HepG2 (cell line): Measurements from ENCODE around the gene ABCA8. TPM values are rescaled to one million over a fixed set of nuclear protein-coding genes. Genes with fewer than 3 reads are reported as not detected.

Source experiments
- ATAC-seq: fragments of 200-7000 bp; cut with Tn5 transposase; 3 replicates; pipeline ENCODE4 v1.9.1; 2020; ENCODE audit warnings: mild to moderate bottlenecking, moderate library complexity
- BruUV-seq: library from RNA; stranded (reverse); fragments of 400-500 nt; replicated peaks from 2 replicates; lab custom pipeline; 2021; lab: Mats Ljungman, UMichigan
- CTCF ChIA-PET: fragments of 300-600 bp; formaldehyde crosslinking; extraction: SDS; loops from one replicate; lab custom pipeline; 2021; ENCODE audit warnings: low total read pairs, inconsistent platforms, low intra/inter-chr PET ratio; lab: Yijun Ruan, JAX
- POLR2A ChIA-PET: fragments of 350-600 bp; sonication (Branson Sonifier 250); formaldehyde crosslinking; loops from one replicate; lab custom pipeline; 2020; ENCODE audit warnings: antibody characterized with exemption, inconsistent platforms; lab: Yijun Ruan, JAX
- DNase-seq: peaks from one replicate; pipeline ENCODE4 v3.0.0-alpha.2; 2015; ENCODE audit warnings: low spot score
- FAIRE-seq: peaks from 3 replicates; lab custom pipeline; 2011; peaks lifted over from hg19 to GRCh38; lab: Jason Lieb, UNC
- H2AFZ ChIP-seq: one replicate; pipeline ENCODE4 v1.6.1; 2011; ENCODE audit warnings: low read length, inconsistent platforms
- H3K27ac ChIP-seq: fragments of 300-600 bp; 3 replicates; pipeline ENCODE4 v1.8.0; 2011; ENCODE audit warnings: mixed run types, mild to moderate bottlenecking, mixed read lengths, low read length, inconsistent platforms; ENCODE audit not compliant: insufficient read depth; ENCODE audit errors: extremely low read length
- H3K27me3 ChIP-seq, 2 experiments: fragments of 200-600 bp in 1 of 2; 2 replicates in 1 of 2; 3 replicates in 1 of 2; pipeline versions ENCODE4 v1.6.0 to v1.8.0; 2011; ENCODE audit warnings: low read length in 2 of 2, mild to moderate bottlenecking in 2 of 2, moderate library complexity in 2 of 2, inconsistent platforms in 1 of 2; ENCODE audit not compliant: insufficient read depth in 2 of 2, control insufficient read depth in 1 of 2
- H3K36me3 ChIP-seq, 2 experiments: fragments of 200-600 bp in 1 of 2; replicated peaks in 1 of 2; 2 replicates in 1 of 2; 3 replicates in 1 of 2; pipeline versions ENCODE4 v1.5.1 to v1.8.0; 2011; ENCODE audit warnings: low read length in 2 of 2, inconsistent platforms in 1 of 2; ENCODE audit not compliant: insufficient read depth in 2 of 2, control insufficient read depth in 1 of 2
- H3K4me1 ChIP-seq: 2 replicates; pipeline ENCODE4 v1.5.1; 2012; ENCODE audit warnings: low read length, inconsistent platforms; ENCODE audit not compliant: insufficient read depth
- H3K4me2 ChIP-seq: 2 replicates; pipeline ENCODE4 v1.6.0; 2011; ENCODE audit warnings: low read depth, low read length, inconsistent platforms
- H3K4me3 ChIP-seq, 3 experiments: fragments of 200-600 bp in 1 of 3; sonication (generic), shearing (Covaris generic) in 1 of 3; replicated peaks in 1 of 3; 2 replicates each; pipeline ENCODE4 v1.5.1; 2011 to 2016; ENCODE audit warnings: low read length in 3 of 3, inconsistent platforms in 2 of 3, low read depth in 2 of 3, mild to moderate bottlenecking in 2 of 3, control low read depth in 1 of 3, mixed read lengths in 1 of 3; ENCODE audit not compliant: insufficient read depth in 1 of 3
- H3K79me2 ChIP-seq: one replicate; pipeline ENCODE4 v1.6.1; 2011; ENCODE audit warnings: low read length, inconsistent platforms; ENCODE audit not compliant: insufficient read depth
- H3K9ac ChIP-seq: 2 replicates; pipeline ENCODE4 v1.6.0; 2011; ENCODE audit warnings: mild to moderate bottlenecking, low read depth, low read length, inconsistent platforms; ENCODE audit not compliant: insufficient read depth
- H3K9me3 ChIP-seq: 2 replicates; pipeline ENCODE4 v1.5.1; 2012; ENCODE audit warnings: mild to moderate bottlenecking, low read length
- H4K20me1 ChIP-seq: 2 replicates; pipeline ENCODE4 v1.6.0; 2011; ENCODE audit warnings: inconsistent platforms, mild to moderate bottlenecking, low read length, moderate library complexity; ENCODE audit not compliant: insufficient read depth
- CBX2 ChIP-seq, 2 experiments: fragments of 200-600 bp in 1 of 2; sonication (generic); formaldehyde crosslinking in 1 of 2; IDR thresholded peaks; 2 replicates each; pipeline versions ENCODE4 v1.7.0 to v1.8.1; 2018 to 2022; ENCODE audit warnings: low read depth in 2 of 2, low read length in 1 of 2, mild to moderate bottlenecking in 1 of 2, missing genetic modification reagents in 1 of 2
- GATA4 ChIP-seq: sonication (generic); IDR thresholded peaks from 2 replicates; pipeline ENCODE4 v1.6.1; 2016; ENCODE audit warnings: antibody characterized with exemption, low read depth, borderline replicate concordance
- SMYD3 ChIP-seq: sonication (generic); formaldehyde crosslinking; IDR thresholded peaks from 2 replicates; pipeline ENCODE4 v1.8.1; 2023; ENCODE audit warnings: mild to moderate bottlenecking, missing genetic modification reagents
- YY1 ChIP-seq: IDR thresholded peaks from 2 replicates; pipeline ENCODE4 v1.6.1; 2011; ENCODE audit warnings: low read length, low read depth, moderate library complexity, mild to moderate bottlenecking; ENCODE audit not compliant: insufficient read depth, insufficient replicate concordance
- ZNF260 ChIP-seq: sonication (generic); formaldehyde crosslinking; IDR thresholded peaks from 2 replicates; pipeline ENCODE4 v1.4.0; 2020; ENCODE audit warnings: missing genetic modification reagents, low read depth, mild to moderate bottlenecking, borderline replicate concordance
- WGBS: methylation state at CpG from one replicate; pipeline ENCODE4 v1.1.6; 2017; ENCODE audit warnings: low lambda C conversion rate; 5-methylcytosine and 5-hydroxymethylcytosine counted together
- in situ Hi-C: cut with HindIII; loops from 2 replicates; pipeline ENCODE4 v1.10.0; 2017; ENCODE audit warnings: low pct_unique_long_range_greater_than_20kb; ENCODE audit not compliant: extremely low pct_ligation_motif_present
- intact Hi-C: fragments of 100-400 bp; cut with micrococcal nuclease; formaldehyde crosslinking; loops from one replicate; pipeline ENCODE4 v1.10.0; 2022; ENCODE audit not compliant: unreplicated experiment
- polyA plus RNA-seq, 8 experiments: library from polyadenylated mRNA; depleted of rRNA in 3 of 8; stranded (reverse) in 7 of 8; unstranded in 1 of 8; fragments of >200 nt; fragmentation: Illumina TruSeq in 4 of 8; extraction: Trizol in 4 of 8; gene quantifications; 2 replicates each; pipeline versions ENCODE4 v1.2.1 to v1.2.3, GENCODE V29; 2011 to 2016; ENCODE audit warnings: low read depth in 4 of 8, missing spikeins in 1 of 8, mixed read lengths in 1 of 8; ENCODE audit not compliant: insufficient read depth in 1 of 8
- total RNA-seq, 5 experiments: library from RNA; depleted of rRNA; stranded (reverse); fragments of >200 nt; fragmentation: Illumina TruSeq; extraction: Trizol; gene quantifications; 2 replicates each; pipeline ENCODE4 v1.2.3, GENCODE V29; 2016; ENCODE audit warnings: low read depth in 1 of 5
- TF ChIP-seq, protein P1 (sequence below): sonication (generic); formaldehyde crosslinking; IDR thresholded peaks from 2 replicates; pipeline ENCODE4 v1.4.0; 2020; ENCODE audit warnings: missing genetic modification reagents
- TF ChIP-seq, protein P2 (sequence below): IDR thresholded peaks from 2 replicates; pipeline ENCODE4 v1.6.1; 2016; ENCODE audit warnings: low read depth, missing genetic modification reagents, missing compliant biosample characterization
- TF ChIP-seq, protein P3 (sequence below): sonication (generic); formaldehyde crosslinking; IDR thresholded peaks from 2 replicates; pipeline ENCODE4 v1.5.0; 2020; ENCODE audit warnings: mild to moderate bottlenecking, missing genetic modification reagents, moderate library complexity
- TF ChIP-seq, protein P4 (sequence below): sonication (generic); formaldehyde crosslinking; IDR thresholded peaks from 2 replicates; pipeline ENCODE4 v1.5.1; 2020; ENCODE audit warnings: missing genetic modification reagents, mild to moderate bottlenecking, borderline replicate concordance
- TF ChIP-seq, protein P5 (sequence below): IDR thresholded peaks from 2 replicates; pipeline ENCODE4 v1.6.1; 2016; ENCODE audit warnings: low read depth, control low read depth

ABCA8 gene
- total and polyA plus RNA-seq, 2 of the 13 experiments (the other 11 are each of a cell fraction or from before 2014, with no cell fraction given), result 0.05 to 0.18 TPM

DNA sequence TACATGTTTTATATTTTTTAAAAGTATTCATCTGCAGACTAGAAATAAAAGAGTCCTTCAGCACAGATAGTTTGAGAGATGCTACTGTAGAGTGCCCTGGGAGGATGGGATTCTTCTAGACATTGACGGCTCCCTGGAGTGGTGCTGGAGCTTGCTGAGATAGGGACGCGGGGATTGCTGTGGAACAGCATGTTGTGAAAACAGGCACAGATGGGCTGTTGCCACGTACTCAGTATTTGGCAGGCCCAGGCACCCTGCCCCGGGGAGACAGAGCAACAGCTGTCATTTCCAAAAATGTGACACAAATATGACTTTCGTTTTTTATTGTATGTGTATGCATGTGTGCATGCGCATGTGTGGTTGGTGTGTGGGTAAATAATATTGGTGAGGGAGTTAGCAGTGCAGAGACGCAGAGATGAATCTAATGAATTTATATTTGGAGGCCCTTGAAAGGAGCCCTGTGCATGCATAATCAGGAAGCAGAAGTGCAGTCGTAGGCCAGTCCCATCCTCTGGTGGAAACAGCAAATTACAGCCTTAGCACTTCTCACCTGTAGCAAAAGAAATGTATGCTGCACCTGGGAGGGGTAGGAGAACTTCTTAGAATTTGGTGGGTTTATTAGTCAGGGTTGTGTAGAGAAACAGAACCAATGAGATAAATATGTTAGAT is 6.2 kb upstream of the ABCA8 start:
- H3K27me3 ChIP-seq, result no peaks in the 10 kb centered on the region
- H3K4me3 ChIP-seq, result no peak overlapping the region; a peak in 1 of 6 replicates
- no peak overlapping the region for H3K9ac ChIP-seq
- DNase-seq (no peak), ATAC-seq (peak; percentile 71), FAIRE-seq (no peak)
- CTCF ChIA-PET, result no interaction called here
- no TSS peak for BruUV-seq
- in situ Hi-C loops, result no loop called here
- no peaks in the 10 kb centered on the region for H3K79me2 ChIP-seq
- no peaks in the 10 kb centered on the region for H4K20me1 ChIP-seq
- H3K4me1 ChIP-seq, result peaks cover 10% of the 10 kb centered on the region
- peak overlapping the region; percentile 62 for H3K4me2 ChIP-seq
- intact Hi-C loops, result no loop called here
- no peak overlapping the region for H3K27ac ChIP-seq
- POLR2A ChIA-PET, result interaction anchor here (1.2 kb wide), 1 partner anchor 12 kb away, joined by 3 read pairs; no protein-coding TSS in a partner anchor
- no peaks in the 10 kb centered on the region for H3K9me3 ChIP-seq
- no peak overlapping the region for H2AFZ ChIP-seq
- WGBS, result 28% methylated on average over 9 of the region's 9 CpGs
- no peaks in the 10 kb centered on the region for H3K36me3 ChIP-seq
- TF ChIP-seq YY1 (no peak), ZNF260 (CRISPR knock-in tag) (no peak), CBX2 (IDR thresholded peaks at IDR 0.05; ENCODE audit: low read depth, low read length) (no peak), CBX2 (CRISPR knock-in tag; IDR thresholded peaks at IDR 0.05; ENCODE audit: low read depth) (no peak), GATA4 (no peak), SMYD3 (0 out of 2 replicates have a peak, but pooled peaks have one; percentile 24)
- TF ChIP-seq, protein P1, sequence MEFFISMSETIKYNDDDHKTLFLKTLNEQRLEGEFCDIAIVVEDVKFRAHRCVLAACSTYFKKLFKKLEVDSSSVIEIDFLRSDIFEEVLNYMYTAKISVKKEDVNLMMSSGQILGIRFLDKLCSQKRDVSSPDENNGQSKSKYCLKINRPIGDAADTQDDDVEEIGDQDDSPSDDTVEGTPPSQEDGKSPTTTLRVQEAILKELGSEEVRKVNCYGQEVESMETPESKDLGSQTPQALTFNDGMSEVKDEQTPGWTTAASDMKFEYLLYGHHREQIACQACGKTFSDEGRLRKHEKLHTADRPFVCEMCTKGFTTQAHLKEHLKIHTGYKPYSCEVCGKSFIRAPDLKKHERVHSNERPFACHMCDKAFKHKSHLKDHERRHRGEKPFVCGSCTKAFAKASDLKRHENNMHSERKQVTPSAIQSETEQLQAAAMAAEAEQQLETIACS (CRISPR knock-in tag), result no peak
- TF ChIP-seq, protein P2, sequence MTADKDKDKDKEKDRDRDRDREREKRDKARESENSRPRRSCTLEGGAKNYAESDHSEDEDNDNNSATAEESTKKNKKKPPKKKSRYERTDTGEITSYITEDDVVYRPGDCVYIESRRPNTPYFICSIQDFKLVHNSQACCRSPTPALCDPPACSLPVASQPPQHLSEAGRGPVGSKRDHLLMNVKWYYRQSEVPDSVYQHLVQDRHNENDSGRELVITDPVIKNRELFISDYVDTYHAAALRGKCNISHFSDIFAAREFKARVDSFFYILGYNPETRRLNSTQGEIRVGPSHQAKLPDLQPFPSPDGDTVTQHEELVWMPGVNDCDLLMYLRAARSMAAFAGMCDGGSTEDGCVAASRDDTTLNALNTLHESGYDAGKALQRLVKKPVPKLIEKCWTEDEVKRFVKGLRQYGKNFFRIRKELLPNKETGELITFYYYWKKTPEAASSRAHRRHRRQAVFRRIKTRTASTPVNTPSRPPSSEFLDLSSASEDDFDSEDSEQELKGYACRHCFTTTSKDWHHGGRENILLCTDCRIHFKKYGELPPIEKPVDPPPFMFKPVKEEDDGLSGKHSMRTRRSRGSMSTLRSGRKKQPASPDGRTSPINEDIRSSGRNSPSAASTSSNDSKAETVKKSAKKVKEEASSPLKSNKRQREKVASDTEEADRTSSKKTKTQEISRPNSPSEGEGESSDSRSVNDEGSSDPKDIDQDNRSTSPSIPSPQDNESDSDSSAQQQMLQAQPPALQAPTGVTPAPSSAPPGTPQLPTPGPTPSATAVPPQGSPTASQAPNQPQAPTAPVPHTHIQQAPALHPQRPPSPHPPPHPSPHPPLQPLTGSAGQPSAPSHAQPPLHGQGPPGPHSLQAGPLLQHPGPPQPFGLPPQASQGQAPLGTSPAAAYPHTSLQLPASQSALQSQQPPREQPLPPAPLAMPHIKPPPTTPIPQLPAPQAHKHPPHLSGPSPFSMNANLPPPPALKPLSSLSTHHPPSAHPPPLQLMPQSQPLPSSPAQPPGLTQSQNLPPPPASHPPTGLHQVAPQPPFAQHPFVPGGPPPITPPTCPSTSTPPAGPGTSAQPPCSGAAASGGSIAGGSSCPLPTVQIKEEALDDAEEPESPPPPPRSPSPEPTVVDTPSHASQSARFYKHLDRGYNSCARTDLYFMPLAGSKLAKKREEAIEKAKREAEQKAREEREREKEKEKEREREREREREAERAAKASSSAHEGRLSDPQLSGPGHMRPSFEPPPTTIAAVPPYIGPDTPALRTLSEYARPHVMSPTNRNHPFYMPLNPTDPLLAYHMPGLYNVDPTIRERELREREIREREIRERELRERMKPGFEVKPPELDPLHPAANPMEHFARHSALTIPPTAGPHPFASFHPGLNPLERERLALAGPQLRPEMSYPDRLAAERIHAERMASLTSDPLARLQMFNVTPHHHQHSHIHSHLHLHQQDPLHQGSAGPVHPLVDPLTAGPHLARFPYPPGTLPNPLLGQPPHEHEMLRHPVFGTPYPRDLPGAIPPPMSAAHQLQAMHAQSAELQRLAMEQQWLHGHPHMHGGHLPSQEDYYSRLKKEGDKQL (CRISPR knock-in tag), result no peak
- TF ChIP-seq, protein P3, sequence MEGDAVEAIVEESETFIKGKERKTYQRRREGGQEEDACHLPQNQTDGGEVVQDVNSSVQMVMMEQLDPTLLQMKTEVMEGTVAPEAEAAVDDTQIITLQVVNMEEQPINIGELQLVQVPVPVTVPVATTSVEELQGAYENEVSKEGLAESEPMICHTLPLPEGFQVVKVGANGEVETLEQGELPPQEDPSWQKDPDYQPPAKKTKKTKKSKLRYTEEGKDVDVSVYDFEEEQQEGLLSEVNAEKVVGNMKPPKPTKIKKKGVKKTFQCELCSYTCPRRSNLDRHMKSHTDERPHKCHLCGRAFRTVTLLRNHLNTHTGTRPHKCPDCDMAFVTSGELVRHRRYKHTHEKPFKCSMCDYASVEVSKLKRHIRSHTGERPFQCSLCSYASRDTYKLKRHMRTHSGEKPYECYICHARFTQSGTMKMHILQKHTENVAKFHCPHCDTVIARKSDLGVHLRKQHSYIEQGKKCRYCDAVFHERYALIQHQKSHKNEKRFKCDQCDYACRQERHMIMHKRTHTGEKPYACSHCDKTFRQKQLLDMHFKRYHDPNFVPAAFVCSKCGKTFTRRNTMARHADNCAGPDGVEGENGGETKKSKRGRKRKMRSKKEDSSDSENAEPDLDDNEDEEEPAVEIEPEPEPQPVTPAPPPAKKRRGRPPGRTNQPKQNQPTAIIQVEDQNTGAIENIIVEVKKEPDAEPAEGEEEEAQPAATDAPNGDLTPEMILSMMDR (CRISPR knock-in tag), result 0 out of 2 replicates have a peak, but pooled peaks have one; percentile 10
- TF ChIP-seq, protein P4, sequence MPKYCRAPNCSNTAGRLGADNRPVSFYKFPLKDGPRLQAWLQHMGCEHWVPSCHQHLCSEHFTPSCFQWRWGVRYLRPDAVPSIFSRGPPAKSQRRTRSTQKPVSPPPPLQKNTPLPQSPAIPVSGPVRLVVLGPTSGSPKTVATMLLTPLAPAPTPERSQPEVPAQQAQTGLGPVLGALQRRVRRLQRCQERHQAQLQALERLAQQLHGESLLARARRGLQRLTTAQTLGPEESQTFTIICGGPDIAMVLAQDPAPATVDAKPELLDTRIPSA (CRISPR knock-in tag), result no peak
- TF ChIP-seq, protein P5, sequence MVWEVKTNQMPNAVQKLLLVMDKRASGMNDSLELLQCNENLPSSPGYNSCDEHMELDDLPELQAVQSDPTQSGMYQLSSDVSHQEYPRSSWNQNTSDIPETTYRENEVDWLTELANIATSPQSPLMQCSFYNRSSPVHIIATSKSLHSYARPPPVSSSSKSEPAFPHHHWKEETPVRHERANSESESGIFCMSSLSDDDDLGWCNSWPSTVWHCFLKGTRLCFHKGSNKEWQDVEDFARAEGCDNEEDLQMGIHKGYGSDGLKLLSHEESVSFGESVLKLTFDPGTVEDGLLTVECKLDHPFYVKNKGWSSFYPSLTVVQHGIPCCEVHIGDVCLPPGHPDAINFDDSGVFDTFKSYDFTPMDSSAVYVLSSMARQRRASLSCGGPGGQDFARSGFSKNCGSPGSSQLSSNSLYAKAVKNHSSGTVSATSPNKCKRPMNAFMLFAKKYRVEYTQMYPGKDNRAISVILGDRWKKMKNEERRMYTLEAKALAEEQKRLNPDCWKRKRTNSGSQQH, result no peak
